ENCODE data around the gene JUNB. TPM values are rescaled to one million over a fixed set of nuclear protein-coding genes. Genes with fewer than 3 reads are reported as not detected.

The JUNB gene
- total and polyA plus RNA-seq, 2 of the 13 experiments (the other 11 are each of a cell fraction or from before 2014, with no cell fraction given): 7.7 to 8.2 TPM

- TF ChIP-seq PAWR (CRISPR knock-in tag; IDR thresholded peaks at IDR 0.05; ENCODE audit: borderline replicate concordance): no peak
- no peak for TF ChIP-seq ZFP36L1 (CRISPR knock-in tag; IDR thresholded peaks at IDR 0.05)
- TF ChIP-seq KLF15 (CRISPR knock-in tag; IDR thresholded peaks at IDR 0.05; ENCODE audit: borderline replicate concordance): no peak
- TF ChIP-seq, protein P1, sequence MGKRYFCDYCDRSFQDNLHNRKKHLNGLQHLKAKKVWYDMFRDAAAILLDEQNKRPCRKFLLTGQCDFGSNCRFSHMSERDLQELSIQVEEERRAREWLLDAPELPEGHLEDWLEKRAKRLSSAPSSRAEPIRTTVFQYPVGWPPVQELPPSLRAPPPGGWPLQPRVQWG (CRISPR knock-in tag; IDR thresholded peaks at IDR 0.05; ENCODE audit: borderline replicate concordance, low read depth): no peak
- TF ChIP-seq, protein P2, sequence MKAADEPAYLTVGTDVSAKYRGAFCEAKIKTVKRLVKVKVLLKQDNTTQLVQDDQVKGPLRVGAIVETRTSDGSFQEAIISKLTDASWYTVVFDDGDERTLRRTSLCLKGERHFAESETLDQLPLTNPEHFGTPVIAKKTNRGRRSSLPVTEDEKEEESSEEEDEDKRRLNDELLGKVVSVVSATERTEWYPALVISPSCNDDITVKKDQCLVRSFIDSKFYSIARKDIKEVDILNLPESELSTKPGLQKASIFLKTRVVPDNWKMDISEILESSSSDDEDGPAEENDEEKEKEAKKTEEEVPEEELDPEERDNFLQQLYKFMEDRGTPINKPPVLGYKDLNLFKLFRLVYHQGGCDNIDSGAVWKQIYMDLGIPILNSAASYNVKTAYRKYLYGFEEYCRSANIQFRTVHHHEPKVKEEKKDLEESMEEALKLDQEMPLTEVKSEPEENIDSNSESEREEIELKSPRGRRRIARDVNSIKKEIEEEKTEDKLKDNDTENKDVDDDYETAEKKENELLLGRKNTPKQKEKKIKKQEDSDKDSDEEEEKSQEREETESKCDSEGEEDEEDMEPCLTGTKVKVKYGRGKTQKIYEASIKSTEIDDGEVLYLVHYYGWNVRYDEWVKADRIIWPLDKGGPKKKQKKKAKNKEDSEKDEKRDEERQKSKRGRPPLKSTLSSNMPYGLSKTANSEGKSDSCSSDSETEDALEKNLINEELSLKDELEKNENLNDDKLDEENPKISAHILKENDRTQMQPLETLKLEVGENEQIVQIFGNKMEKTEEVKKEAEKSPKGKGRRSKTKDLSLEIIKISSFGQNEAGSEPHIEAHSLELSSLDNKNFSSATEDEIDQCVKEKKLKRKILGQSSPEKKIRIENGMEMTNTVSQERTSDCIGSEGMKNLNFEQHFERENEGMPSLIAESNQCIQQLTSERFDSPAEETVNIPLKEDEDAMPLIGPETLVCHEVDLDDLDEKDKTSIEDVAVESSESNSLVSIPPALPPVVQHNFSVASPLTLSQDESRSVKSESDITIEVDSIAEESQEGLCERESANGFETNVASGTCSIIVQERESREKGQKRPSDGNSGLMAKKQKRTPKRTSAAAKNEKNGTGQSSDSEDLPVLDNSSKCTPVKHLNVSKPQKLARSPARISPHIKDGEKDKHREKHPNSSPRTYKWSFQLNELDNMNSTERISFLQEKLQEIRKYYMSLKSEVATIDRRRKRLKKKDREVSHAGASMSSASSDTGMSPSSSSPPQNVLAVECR (CRISPR knock-in tag; IDR thresholded peaks at IDR 0.05; ENCODE audit: borderline replicate concordance): no peak; the same call in 1 of the 2 replicates
- TF ChIP-seq PPARG (CRISPR knock-in tag; conservative IDR thresholded peaks at IDR 0.05): peak; percentile 70; the same call in 1 of the 2 replicates
- no peak for TF ChIP-seq SMC3 (IDR thresholded peaks at IDR 0.05; ENCODE audit: low read length)
- no peak for TF ChIP-seq TOPORS (CRISPR knock-in tag; IDR thresholded peaks at IDR 0.05)
- TF ChIP-seq GATAD1 (CRISPR knock-in tag; IDR thresholded peaks at IDR 0.05): peak; percentile 23; the same call in 1 of the 2 replicates
- TF ChIP-seq ZNF30 (CRISPR knock-in tag; IDR thresholded peaks at IDR 0.05): no peak
- no peak for TF ChIP-seq ZNF18 (CRISPR knock-in tag; IDR thresholded peaks at IDR 0.05; ENCODE audit: insufficient replicate concordance)
- TF ChIP-seq ZBTB7B (CRISPR knock-in tag; IDR thresholded peaks at IDR 0.05): peak; percentile 59; the same call in 1 of the 2 replicates
- TF ChIP-seq ZSCAN29 (CRISPR knock-in tag; conservative IDR thresholded peaks at IDR 0.05): no peak
- no peak for TF ChIP-seq FOSL2 (CRISPR knock-in tag; IDR thresholded peaks at IDR 0.05)
- TF ChIP-seq MED13 (CRISPR knock-in tag; IDR thresholded peaks at IDR 0.05): no peak
- TF ChIP-seq ZNF572 (CRISPR knock-in tag; IDR thresholded peaks at IDR 0.05): no peak
- TF ChIP-seq EZH2 (conservative IDR thresholded peaks at IDR 0.05; ENCODE audit: low read depth, low read length): no peak
- no peak for TF ChIP-seq ZNF160 (CRISPR knock-in tag; IDR thresholded peaks at IDR 0.05)
- peak; percentile 37; the same call in 1 of the 2 replicates for TF ChIP-seq ARID5B (CRISPR knock-in tag; IDR thresholded peaks at IDR 0.05)
Measured at GRCh38 chr19:12825254-12826131, 34.2 kb downstream of the JUNB start (continued).

Measured in HepG2 (cell line).